HFF-Myc (cell line): ENCODE measurements around the gene RNF39.

ENCODE experiments used
- DNase-seq: peaks from one replicate; pipeline ENCODE4 v3.0.0-alpha.2; 2011; ENCODE audit warnings: low read depth; ENCODE audit errors: extremely low read depth
- H3K4me3 ChIP-seq: replicated peaks from 2 replicates; pipeline ENCODE4 v1.5.1; 2011; ENCODE audit warnings: low read depth, mild to moderate bottlenecking, control low read depth, low read length
- TF ChIP-seq, protein P1 (sequence below): IDR thresholded peaks from 2 replicates; pipeline ENCODE4 v1.5.1; 2012; ENCODE audit warnings: mild to moderate bottlenecking, low read depth, low read length, control low read depth; ENCODE audit errors: missing control alignments

RNF39 gene

DNA sequence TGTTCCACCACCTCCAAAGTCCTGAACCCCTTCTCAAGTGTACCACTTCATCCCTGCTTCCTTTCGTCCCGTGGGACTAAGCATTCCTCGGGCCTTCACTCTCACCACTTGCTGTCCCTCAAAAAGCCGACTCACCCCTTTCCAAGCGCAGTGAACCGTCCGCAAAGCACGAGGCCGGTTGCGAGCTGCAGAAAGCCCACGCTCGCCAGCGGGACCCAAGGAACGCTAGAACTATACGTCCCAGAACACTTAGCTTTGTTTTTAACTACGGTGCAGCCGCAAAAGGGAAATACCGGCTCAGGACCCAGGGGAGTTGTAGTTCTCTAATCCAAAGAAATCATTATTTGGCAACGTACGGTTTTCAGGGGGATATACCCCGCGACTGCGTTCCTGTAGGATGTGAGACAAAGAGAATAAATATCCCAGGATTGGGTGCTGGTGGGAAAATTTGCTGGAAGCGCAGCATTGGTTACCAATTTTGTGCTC lies 14.9 kb downstream of the RNF39 start:
- no peak for DNase-seq
- TF ChIP-seq, protein P1, sequence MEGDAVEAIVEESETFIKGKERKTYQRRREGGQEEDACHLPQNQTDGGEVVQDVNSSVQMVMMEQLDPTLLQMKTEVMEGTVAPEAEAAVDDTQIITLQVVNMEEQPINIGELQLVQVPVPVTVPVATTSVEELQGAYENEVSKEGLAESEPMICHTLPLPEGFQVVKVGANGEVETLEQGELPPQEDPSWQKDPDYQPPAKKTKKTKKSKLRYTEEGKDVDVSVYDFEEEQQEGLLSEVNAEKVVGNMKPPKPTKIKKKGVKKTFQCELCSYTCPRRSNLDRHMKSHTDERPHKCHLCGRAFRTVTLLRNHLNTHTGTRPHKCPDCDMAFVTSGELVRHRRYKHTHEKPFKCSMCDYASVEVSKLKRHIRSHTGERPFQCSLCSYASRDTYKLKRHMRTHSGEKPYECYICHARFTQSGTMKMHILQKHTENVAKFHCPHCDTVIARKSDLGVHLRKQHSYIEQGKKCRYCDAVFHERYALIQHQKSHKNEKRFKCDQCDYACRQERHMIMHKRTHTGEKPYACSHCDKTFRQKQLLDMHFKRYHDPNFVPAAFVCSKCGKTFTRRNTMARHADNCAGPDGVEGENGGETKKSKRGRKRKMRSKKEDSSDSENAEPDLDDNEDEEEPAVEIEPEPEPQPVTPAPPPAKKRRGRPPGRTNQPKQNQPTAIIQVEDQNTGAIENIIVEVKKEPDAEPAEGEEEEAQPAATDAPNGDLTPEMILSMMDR = no peak
- H3K4me3 ChIP-seq = peak overlapping the region; percentile 92

DNA sequence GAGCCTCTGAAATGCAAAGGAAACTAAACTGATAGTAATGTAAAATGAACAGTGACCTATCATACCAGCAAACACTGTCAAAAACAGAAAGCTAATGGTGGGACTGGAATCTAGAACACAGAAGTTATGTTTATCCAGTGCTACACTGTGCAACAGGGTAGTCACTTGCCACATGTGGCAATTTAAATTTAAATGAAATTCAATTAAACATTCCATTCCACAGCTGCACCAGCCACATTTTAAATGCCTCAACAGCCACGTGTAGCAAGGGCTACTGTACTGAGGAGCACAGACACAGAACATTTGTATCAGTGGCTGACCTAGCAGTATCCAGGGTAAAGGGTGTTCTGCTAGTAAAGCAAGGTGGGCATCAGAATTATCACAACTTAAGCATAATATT lies 20.1 kb downstream of the RNF39 start:
- TF ChIP-seq, protein P1 = no peak
- DNase-seq = no peak
- H3K4me3 ChIP-seq = no peak overlapping the region

DNA sequence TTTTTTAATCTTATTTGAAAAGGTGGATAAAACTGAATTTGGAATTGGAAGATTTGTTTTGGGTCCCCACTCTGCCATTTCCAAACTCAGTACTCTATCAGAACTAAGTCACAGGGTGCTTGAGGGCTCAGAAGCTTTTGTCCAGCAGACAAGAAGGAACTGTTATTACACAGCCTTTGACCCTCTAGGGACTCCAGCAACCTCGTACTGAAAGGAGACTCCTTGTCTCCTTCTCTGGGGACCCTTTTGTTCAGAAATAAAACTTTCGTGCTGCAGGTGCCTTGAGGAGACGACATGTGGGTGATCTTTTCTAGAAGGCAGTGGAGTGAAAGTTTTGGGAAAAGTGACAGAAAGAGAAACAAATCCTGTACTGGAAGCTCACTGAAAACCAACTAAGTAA lies 21.9 kb downstream of the RNF39 start:
- no peak overlapping the region for H3K4me3 ChIP-seq
- no peak for DNase-seq
- TF ChIP-seq, protein P1 = no peak

DNA sequence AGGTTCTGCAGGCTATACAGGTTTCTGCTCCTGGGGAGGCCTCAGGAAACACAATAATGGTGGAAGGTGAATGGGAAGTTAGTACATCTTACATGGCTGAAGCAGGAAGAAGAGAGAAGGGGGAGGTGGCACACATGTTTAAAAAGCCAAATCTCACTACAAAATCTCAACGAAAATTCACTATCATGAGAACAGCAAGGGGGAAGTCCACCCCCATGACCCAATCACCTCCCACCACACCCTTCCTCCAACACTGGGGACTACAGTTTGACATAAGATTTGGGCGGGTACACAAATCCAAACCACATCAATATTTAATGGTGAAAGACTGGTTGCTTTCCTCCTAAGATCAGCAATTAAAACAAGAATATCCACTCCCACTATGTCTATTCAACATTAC lies 28.3 kb downstream of the RNF39 start:
- no peak for DNase-seq

DNA sequence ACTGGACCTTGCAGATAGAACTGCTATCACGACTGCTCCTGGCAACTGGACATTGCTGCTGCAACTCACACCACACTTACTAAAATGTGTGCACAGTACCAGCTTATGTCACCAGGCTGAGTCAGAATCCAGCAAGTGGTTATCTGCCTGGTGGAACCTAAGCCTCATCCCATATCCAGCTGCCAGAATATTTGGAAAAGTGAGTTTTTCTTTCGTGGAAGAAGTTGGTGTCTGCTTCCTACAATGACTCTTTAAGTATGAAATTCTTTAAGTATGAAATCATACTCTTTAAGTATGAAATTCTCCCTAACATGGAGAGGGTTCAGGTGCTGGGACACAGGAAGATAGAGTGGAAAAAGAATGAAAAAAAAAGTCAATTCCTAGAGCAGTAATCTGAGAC lies 30.9 kb downstream of the RNF39 start:
- no peak overlapping the region for H3K4me3 ChIP-seq
- no peak for DNase-seq
- TF ChIP-seq, protein P1 = no peak

More for the DNA sequence above, 28.3 kb downstream of the RNF39 start:
- no peak overlapping the region for H3K4me3 ChIP-seq
- TF ChIP-seq, protein P1 = no peak

DNA sequence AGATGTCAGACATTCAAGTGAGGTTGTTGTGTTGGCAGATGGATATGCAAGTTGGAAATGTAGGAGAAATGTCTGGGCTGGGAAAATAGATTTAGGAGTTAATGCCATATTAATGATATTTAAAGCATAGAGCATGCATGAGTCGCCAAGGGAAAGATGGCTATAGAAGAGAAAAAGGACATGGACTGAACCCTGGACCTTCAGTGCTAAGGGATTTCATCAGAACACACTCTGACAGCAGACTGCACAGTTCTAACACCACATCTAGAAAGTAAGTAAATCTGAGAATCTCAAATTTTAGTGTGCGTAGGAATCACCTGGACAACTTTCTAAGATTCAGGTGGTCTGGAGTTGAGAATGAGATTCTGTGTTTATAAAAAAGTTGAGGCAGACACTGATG lies 31.8 kb downstream of the RNF39 start:
- H3K4me3 ChIP-seq = no peak overlapping the region
- TF ChIP-seq, protein P1 = no peak
- no peak for DNase-seq

DNA sequence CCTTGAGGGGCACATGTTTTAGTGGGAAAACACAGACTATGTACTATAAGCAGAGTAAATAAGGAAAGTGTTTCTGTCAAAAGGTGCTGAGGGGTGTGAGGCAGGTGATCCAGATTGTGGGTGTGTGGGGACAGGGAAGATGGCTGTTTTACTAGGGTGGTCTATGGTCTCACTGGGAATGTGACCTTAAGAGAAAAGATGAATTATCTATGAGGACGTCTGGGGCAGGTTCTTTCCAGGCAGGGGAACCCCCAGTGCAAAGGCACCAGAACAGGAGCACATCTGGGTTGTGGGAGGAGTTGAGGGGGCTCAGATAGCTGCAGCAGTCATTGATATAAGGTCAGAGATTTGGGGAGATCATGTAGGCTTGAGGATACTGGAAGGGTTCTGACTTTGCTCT lies 32.7 kb downstream of the RNF39 start:
- no peak overlapping the region for H3K4me3 ChIP-seq
- TF ChIP-seq, protein P1 = no peak
- DNase-seq = no peak
